KMS-11 (cell line): ENCODE results near the gene MB21D2.
"Not testable (repeated sequence)": the region's sequence is repeated elsewhere in the genome, so short reads cannot be mapped to it uniquely, and the experiment has no call there.

Experiments
- H2AFZ ChIP-seq: fragments of 200-600 bp; sonication (generic); 2 replicates; pipeline ENCODE4 v1.6.1; 2016; ENCODE audit warnings: antibody characterized with exemption, mixed run types, low read depth
- H3K27ac ChIP-seq: fragments of 200-600 bp; sonication (generic); 2 replicates; pipeline ENCODE4 v1.6.1; 2016; ENCODE audit warnings: mild to moderate bottlenecking, mixed run types
- H3K27me3 ChIP-seq: fragments of 200-600 bp; sonication (generic); 2 replicates; pipeline ENCODE4 v1.6.1; 2017; ENCODE audit warnings: mild to moderate bottlenecking, low read depth, mixed run types, moderate library complexity; ENCODE audit not compliant: insufficient read depth
- H3K36me3 ChIP-seq: fragments of 200-600 bp; sonication (generic); 2 replicates; pipeline ENCODE4 v1.6.1; 2017; ENCODE audit warnings: mild to moderate bottlenecking, mixed run types; ENCODE audit not compliant: insufficient read depth
- H3K4me1 ChIP-seq: fragments of 200-600 bp; sonication (generic); 2 replicates; pipeline ENCODE4 v1.6.1; 2016; ENCODE audit warnings: mild to moderate bottlenecking, low read depth, mixed run types; ENCODE audit not compliant: poor library complexity, severe bottlenecking
- H3K4me2 ChIP-seq: fragments of 200-600 bp; sonication (generic); 2 replicates; pipeline ENCODE4 v1.7.0; 2016; ENCODE audit warnings: mild to moderate bottlenecking, mixed run types
- H3K4me3 ChIP-seq: fragments of 200-600 bp; sonication (generic); IDR thresholded peaks from 2 replicates; pipeline ENCODE4 v1.6.1; 2017; ENCODE audit warnings: low read depth, low read length, mixed read lengths; ENCODE audit not compliant: insufficient read depth
- H3K79me2 ChIP-seq: fragments of 200-600 bp; sonication (generic); 2 replicates; pipeline ENCODE4 v1.6.1; 2016; ENCODE audit warnings: low read depth, mixed run types; ENCODE audit not compliant: insufficient read depth
- H3K9ac ChIP-seq: fragments of 200-600 bp; sonication (generic); 2 replicates; pipeline ENCODE4 v1.6.1; 2016; ENCODE audit warnings: mild to moderate bottlenecking, mixed run types
- H4K20me1 ChIP-seq: fragments of 200-600 bp; sonication (generic); 2 replicates; pipeline ENCODE4 v1.6.1; 2016; ENCODE audit warnings: mild to moderate bottlenecking, mixed run types; ENCODE audit not compliant: insufficient read depth
- TF ChIP-seq, protein P1 (sequence below): fragments of 200-600 bp; sonication (generic); conservative IDR thresholded peaks from 2 replicates; pipeline ENCODE4 v1.6.1; 2017; ENCODE audit warnings: low read depth, mild to moderate bottlenecking, antibody characterized with exemption, low read length, moderate library complexity, mixed read lengths

MB21D2 gene

DNA sequence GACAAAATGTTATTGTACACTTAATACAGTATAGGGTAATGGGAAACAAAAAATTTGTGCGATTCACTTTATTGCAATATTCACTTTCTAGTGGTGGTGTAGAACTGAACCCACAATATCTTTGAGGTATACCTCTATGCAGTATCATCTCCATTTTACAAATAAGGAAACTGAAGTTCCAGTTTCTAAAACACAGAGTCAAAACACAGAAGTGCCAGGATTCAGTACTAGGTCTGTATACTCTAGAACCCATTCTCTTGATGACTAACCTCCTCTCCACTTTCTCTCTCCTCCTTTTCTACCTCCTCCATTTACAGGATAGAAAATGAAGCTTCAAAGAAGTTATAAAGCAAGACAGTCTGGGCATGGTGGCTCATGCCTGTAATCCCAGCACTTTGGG is 62.2 kb downstream of the MB21D2 start:
- Histone ChIP-seq H3K79me2 (peaks cover 90% of the 10 kb centered on the region), H4K20me1 (0 out of 2 replicates have a peak, but pooled peaks cover 4% of the 10 kb centered on the region), H3K4me3 (no peak overlapping the region), H3K36me3 (no peaks in the 10 kb centered on the region), H3K27me3 (no peaks in the 10 kb centered on the region), H3K4me2 (no peak overlapping the region), H3K9ac (no peak overlapping the region), H3K4me1 (peaks cover 59% of the 10 kb centered on the region), H2AFZ (no peak overlapping the region), H3K27ac (no peak overlapping the region)
- TF ChIP-seq, protein P1, sequence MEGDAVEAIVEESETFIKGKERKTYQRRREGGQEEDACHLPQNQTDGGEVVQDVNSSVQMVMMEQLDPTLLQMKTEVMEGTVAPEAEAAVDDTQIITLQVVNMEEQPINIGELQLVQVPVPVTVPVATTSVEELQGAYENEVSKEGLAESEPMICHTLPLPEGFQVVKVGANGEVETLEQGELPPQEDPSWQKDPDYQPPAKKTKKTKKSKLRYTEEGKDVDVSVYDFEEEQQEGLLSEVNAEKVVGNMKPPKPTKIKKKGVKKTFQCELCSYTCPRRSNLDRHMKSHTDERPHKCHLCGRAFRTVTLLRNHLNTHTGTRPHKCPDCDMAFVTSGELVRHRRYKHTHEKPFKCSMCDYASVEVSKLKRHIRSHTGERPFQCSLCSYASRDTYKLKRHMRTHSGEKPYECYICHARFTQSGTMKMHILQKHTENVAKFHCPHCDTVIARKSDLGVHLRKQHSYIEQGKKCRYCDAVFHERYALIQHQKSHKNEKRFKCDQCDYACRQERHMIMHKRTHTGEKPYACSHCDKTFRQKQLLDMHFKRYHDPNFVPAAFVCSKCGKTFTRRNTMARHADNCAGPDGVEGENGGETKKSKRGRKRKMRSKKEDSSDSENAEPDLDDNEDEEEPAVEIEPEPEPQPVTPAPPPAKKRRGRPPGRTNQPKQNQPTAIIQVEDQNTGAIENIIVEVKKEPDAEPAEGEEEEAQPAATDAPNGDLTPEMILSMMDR: no peak

DNA sequence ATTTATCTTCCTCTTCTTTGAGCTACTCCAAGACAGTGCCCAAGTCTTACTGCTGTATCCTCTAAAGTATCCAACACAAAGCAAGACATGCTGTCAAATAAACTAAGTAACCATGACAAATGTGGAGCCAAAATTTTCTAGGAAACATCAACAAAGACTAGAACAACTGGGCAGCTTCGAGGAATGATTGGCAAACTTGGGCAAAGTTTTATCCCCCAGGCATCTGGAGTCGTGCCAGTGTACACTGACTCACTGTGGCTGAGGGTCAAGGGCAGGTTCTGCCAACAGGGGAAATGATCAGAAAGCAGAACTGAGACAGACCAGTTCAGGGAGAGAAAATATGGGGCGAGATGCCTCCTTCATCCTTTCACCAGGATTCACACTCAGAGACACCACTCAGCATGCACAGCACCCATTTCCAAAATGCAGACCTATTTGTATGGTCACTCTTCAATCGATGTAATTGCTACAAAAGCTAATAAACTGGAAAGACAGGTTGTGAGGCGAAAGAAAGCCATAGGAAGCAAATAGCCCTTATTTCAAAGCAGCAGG is 65.8 kb downstream of the MB21D2 start:
- Histone ChIP-seq H2AFZ (no peak overlapping the region), H3K36me3 (no peaks in the 10 kb centered on the region), H3K4me1 (peaks cover 67% of the 10 kb centered on the region), H3K9ac (no peak overlapping the region), H3K27me3 (no peaks in the 10 kb centered on the region), H3K27ac (no peak overlapping the region), H3K4me2 (no peak overlapping the region), H4K20me1 (peaks cover 4% of the 10 kb centered on the region; the same call in 1 of the 2 replicates), H3K79me2 (peaks cover 80% of the 10 kb centered on the region), H3K4me3 (no peak overlapping the region)
- TF ChIP-seq, protein P1: no peak

DNA sequence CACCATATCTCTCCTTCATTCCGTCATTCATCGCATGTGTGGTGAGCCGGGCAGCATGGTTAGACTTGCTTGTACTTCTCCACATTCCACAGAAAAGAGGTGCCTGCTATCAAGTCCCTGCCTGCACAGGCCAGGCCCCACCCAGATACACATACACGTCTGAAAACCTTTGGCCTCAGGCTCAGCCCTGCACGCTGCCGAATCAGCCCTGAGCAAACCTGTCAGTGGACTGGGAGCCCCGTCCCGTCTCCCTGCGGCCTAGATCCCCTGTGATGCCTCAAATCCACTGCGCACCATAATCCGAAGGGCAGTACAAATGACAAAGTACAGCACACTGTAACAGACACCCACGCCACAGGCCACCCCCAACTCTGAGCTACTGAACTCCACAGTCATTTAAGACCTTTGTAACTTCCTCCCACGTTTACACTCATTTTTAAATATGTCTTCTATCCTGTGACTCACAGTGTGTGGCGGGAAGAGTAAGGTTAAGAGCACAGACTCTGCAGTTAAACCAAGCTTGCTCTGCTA is 67.1 kb downstream of the MB21D2 start:
- Histone ChIP-seq H3K79me2 (peaks cover 79% of the 10 kb centered on the region), H2AFZ (no peak overlapping the region), H3K27ac (no peak overlapping the region), H3K9ac (no peak overlapping the region), H4K20me1 (peaks cover 4% of the 10 kb centered on the region; the same call in 1 of the 2 replicates), H3K27me3 (no peaks in the 10 kb centered on the region), H3K4me2 (no peak overlapping the region), H3K36me3 (no peaks in the 10 kb centered on the region), H3K4me3 (no peak overlapping the region), H3K4me1 (peaks cover 63% of the 10 kb centered on the region)
- TF ChIP-seq, protein P1: no peak

DNA sequence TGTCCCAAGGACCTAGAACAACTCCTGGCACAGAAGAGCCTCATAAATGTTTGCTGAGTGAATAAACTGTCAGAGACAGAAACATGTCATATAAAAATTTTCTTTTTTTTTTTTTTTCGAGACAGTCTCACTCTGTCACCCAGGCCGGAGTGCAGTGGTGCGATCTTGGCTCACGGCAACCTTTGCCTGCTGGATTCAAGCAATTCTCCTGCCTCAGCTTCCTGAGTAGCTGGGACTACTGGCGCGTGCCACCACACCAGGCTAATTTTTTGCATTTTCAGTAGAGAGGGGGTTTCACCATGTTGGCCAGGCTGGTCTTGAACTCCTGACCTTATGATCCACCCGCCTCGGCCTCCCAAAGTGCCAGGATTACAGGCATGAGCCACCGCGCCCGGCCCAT is 67.8 kb downstream of the MB21D2 start:
- not testable (repeated sequence) for H3K36me3 ChIP-seq, H2AFZ ChIP-seq, H3K4me2 ChIP-seq, H3K9ac ChIP-seq, H4K20me1 ChIP-seq, H3K27me3 ChIP-seq, H3K4me3 ChIP-seq, H3K27ac ChIP-seq
- peaks cover 61% of the 10 kb centered on the region for H3K4me1 ChIP-seq
- H3K79me2 ChIP-seq: peaks cover 75% of the 10 kb centered on the region
